Stimulated activated CD4-positive, alpha-beta T cell treated with anti-CD3 and anti-CD28 coated beads, Interleukin-4, amount 100 ng/mL, for 48 hours (primary cell): ENCODE measurements around the gene CAND2.
A peak's percentile ranks its signal among the peaks of the same experiment; 100 is the strongest.

Source experiments
- DNase-seq, 2 donors: peaks; one replicate each; pipeline ENCODE4 v3.0.0-alpha.2; 2020; ENCODE audit warnings: low read depth in 2 of 2

CAND2 gene

DNA sequence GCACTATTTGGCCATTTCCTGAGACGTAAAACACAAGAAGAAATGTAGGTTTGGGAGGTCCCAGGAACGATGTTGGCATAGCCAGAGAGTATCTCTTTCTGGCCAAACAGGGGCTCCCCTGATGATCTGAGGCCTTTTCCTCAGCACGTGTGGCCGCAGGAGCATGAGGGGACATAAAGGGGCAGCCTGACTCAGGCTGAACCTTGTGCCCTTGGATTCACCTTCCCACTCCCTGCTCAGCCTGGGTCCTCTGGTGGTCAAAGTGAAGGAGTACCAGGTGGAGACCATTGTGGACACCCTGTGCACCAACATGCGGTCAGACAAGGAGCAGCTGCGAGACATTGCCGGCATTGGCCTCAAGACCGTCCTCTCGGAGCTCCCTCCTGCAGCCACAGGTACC is 10.6 kb downstream of the CAND2 start:
- DNase-seq, result no peak

DNA sequence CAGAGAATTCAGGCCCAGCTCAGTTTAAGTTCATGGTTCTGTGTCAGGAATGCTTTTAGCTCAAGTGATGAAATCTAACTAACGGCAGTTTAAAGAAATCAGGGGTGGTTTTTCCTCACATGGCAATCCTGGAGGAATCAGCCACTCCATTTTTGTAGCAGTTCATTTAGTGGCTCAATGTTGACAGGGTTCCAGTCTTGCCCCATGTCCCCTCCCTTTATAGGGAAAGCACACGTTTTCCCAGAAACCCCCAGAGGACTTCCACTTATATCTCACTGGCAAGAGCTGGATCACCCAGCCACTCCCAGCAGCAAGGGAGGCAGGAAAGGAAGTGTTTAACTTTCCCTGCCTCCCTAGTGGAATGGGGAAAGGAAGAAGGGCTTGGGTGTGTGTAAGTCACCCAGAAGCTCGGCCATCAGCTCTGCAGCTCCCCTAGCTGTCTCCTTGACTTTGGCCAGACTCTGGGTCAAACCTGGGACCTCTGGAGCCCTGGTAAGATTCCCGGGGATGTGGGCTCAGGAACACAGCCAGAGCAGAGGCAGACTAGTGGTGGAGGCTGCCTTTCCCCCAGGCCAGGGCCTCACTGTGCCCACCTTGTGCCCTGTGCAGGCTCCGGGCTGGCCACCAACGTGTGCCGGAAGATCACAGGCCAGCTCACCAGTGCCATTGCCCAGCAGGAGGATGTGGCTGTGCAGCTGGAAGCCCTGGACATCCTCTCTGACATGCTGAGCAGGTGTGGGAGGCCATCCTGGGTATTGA is 11.3 kb downstream of the CAND2 start:
- DNase-seq, result no peak

DNA sequence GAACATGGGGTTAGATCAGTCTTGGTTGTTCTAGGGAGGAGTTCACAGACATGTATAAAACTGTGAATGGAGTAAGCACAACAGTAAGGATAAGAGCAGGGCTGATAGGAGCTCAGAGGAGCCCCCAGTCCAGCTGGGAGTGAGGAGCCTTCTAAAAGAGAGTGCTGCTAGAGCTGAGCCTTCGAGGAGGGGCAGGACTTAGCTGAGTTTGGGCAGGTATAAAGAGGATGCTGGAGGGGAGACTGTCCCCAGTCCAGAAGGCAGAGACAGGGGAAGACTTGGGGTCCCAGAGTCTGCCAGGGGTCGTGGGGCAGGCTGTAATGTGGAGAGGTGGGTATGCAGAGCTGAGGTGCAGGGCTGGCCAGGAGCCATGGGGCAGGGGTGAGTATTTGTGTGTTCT is 12.1 kb downstream of the CAND2 start:
- no peak for DNase-seq

DNA sequence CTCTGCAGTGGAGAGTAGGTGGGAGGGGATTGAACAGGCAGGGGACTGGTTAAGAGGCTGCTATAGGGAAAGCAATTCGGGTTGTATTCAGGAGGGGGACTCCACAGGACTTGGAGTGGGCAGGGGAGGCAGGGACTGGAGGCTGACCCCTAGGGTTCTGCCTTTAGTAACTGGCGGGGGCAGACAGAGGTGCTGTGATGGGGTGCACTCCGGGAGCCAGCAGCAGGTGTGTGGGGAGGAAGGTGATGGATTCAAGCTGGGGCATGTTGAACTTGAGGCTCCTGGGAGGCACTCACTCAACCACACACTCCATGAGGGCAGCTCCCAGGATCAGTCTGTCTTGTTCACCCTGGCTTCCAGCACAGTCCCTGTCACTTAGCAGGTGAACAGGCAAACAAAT is 12.5 kb downstream of the CAND2 start:
- no peak for DNase-seq

DNA sequence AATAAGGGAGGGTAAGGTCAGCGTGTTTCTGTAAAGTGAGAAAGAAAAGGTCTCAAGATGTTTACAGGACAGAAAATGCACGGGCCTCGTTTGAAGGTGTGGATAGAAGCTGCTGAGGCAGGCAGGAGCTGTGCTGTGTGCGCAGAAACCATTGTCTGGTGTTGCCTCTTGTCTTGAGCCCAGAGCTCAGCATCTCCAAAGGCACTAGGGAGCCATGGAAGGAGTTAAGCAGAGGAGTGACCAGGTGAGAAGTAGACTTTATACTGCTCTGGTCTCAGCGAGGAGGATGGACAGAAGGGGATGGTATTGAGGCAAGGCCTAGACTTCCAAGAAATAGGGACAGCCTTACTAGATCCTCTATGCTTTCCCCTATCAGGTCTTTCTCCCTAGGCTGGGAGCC is 13.0 kb downstream of the CAND2 start:
- DNase-seq, result no peak

DNA sequence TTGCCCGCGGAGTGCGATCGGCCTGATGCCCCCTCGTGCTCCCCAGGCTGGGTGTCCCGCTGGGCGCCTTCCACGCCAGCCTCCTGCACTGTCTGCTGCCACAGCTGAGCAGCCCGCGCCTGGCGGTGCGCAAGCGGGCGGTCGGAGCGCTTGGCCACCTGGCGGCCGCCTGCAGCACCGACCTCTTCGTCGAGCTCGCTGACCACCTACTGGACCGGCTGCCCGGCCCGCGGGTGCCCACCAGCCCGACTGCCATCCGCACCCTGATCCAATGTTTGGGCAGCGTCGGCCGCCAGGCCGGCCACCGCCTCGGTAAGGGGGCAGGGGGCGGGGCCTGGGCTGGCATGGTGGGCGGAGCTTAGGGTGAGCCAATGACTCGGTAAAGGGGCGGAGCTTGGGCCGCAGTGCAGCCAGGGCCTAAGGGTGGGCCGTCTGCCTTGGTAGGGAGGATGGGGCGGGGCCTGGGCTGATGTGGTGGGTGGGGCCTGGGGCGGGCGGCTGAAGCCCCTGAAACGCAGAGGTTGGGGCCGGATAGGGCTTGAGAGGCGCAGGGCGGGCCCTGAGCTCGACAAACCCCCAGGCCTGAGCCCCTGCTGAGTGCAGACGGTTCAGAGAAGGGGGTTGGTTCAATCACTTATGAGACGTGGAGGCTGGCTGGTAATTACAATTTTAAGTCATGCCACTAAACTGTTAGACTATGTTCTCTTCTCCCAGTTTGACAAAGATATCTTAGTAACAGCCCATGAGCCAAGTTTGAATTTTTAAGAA is 13.7 kb downstream of the CAND2 start:
- peak; percentile 91 to 92 for DNase-seq

DNA sequence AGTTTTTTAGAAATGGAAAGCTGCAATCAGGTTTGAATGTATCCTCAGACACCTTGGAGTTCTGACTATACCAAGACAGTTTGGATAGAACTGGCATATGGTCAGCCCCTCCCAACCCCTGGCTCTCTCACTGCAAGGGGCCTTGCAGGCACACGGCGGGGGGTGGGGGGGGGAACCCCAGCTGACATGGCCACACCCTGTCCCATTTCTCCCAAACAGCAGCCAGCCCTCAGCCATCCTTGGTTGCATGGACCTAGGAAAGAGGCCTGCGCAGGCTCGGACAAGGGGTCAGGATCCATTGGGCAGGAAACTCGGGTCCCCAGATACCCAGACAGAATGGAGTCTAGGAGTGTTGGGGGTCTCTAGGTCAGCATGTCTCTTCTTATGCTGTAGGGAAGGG is 14.5 kb downstream of the CAND2 start:
- no peak for DNase-seq

DNA sequence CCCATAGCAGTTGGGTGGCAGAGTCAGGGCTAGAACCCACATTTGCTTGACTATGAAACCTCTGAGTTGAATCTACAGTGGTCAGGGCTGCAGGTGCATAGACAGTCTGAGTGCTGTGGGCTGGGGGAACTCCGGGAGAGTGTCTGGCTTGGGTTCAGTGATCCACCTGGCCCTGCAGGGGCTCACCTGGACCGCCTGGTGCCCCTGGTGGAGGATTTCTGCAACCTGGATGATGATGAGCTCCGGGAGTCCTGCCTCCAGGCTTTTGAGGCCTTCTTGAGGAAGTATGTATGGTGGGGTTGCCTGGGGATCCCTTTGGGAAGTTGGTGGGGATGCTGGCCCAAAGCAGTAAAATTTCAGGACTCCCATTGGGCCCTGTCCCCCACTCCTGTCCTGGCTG is 16.3 kb downstream of the CAND2 start:
- no peak for DNase-seq

DNA sequence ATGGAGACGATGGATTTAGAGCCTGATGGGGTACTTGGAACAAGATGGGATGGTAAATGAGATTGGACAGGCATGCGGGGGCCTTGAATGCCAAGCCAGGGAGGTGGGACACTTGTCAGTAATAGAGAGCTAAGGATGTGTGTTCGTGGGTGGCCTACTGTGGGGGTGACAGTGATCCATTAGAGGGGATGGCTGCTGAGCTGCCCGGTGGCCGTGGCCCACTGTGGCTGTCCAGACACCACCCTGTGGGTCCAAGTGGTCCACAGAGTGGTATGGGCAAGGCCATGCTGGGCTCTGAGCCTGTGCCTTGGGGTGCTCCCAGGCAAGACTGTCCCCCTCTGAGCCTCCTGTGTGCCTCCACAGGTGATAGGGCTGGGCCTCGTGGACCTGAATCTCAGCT is 17.5 kb downstream of the CAND2 start:
- no peak for DNase-seq

DNA sequence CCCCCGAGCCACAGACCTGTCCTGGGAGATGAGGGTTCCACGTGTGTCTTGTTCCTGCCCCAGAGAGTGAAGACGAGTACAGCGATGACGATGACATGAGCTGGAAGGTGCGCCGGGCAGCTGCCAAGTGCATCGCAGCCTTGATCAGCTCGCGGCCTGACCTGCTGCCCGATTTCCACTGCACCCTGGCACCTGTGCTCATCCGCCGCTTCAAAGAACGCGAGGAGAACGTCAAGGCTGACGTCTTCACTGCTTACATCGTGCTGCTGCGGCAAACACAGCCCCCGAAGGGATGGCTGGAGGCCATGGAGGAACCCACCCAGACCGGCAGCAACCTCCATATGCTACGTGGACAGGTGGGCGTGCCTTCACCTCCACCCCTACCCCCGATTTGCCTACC is 18.6 kb downstream of the CAND2 start:
- DNase-seq, result no peak

DNA sequence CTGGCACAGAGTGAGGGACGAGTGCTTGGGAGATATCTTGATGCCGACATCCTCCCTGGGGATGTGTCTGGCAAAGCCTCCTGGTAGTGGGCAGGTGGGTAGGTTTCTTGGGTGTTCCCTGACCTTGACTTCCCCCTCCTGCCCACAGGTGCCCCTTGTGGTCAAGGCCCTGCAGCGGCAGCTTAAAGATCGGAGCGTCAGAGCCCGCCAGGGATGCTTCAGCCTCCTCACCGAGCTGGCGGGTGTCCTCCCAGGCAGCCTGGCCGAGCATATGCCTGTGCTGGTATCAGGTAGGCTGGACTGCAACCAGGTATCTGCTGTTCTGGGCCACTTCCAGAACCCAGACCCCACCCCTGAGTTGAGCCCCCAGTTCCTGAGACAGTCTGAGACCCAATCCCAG is 19.2 kb downstream of the CAND2 start:
- DNase-seq, result no peak

DNA sequence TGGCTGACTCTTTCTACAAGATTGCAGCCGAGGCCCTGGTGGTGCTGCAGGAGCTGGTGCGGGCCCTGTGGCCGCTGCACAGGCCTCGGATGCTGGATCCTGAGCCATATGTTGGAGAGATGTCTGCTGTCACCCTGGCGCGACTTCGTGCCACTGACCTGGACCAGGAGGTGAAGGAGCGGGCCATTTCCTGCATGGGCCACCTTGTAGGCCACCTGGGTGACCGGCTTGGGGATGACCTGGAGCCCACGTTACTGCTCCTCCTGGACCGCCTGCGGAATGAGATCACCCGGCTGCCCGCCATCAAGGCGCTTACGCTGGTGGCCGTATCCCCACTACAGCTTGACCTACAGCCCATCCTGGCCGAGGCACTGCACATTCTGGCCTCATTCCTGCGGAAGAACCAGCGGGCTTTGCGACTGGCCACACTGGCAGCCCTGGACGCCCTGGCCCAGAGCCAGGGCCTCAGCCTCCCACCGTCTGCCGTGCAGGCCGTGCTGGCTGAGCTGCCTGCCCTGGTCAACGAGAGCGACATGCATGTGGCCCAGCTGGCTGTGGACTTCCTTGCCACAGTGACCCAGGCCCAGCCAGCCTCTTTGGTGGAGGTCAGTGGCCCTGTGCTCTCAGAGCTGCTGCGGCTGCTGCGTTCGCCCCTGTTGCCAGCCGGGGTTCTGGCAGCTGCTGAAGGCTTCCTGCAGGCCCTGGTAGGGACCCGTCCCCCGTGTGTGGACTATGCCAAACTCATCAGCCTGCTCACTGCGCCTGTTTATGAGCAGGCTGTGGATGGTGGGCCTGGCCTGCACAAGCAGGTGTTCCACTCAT is 20.3 kb downstream of the CAND2 start:
- DNase-seq, result no peak

DNA sequence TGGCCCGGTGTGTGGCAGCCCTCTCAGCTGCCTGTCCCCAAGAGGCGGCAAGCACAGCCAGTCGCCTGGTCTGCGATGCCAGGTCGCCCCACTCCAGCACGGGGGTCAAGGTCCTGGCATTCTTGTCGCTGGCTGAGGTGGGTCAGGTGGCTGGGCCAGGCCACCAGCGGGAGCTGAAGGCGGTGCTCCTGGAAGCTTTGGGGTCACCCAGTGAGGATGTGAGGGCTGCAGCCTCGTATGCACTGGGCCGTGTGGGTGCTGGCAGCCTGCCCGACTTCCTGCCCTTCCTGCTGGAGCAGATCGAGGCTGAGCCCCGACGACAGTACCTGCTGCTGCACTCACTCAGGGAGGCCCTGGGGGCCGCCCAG is 20.8 kb downstream of the CAND2 start:
- no peak for DNase-seq

DNA sequence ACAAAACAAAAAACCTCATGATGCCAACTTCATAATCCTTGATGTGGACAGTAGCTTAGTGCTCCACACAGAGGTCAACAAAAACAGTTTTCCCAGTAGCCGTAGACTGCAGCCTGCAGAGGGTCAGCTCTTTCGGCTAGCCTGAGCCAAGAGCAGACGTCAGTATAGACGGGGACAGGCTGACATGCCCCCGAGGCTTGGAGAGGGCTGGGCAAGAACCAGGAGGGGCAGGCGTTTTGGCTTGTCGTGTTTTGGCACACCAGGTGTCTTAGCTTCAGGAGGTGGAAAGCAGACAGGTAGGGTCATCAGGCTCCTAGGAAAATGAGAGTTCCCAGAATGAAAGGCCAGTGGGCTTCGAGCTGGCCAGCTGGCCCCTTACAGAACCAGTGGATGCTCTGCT is 21.8 kb downstream of the CAND2 start:
- no peak for DNase-seq

DNA sequence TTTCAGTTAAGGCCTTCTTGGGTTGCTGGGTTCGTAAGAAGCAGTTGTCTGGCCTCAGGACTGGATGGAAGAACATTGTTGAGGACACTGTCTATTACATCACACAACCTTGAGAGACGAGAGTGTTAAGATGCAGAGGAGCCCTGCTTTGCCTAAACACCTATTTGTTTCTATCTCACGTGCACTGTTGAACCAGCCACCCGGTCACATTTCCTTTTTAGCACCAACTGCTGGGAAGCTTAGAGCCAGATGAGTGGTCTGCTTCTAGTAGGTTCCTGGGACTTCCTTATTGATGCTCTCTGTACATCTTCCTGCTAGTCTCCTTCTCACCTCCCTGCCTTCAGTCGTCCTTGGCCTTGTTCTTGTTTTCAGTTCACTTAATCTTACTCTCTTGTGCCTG is 22.3 kb downstream of the CAND2 start:
- DNase-seq, result no peak

DNA sequence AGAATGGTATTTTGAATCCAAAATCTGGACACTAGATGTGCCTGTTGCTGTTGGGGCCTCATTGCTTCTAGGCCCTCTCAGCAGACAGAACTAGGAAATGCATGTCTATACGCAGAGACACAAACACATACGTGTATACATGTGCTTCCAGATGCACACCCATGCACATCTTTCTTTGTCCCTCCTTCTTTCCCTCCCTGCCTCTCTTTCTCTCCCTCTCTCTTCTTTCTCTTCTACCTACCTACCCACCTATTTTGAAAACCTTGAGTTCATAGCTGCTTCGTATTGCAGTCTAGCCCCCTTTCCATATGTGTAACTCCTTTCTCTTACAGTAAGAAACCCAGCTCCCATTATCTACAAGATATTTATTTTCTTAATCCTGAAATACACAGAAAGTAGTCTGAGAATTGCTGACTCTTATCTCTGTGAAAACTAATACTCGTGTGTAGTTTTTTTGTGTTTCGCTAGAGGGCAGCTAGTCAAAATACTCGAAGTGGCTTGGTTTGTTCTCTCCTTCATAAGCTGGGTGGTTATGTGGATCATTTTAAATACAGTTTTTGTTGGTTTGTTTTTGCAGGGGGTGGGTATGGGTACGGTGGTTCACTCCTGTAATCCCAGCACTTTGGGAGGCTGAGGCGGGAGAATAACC is 26.4 kb downstream of the CAND2 start:
- DNase-seq, result no peak

DNA sequence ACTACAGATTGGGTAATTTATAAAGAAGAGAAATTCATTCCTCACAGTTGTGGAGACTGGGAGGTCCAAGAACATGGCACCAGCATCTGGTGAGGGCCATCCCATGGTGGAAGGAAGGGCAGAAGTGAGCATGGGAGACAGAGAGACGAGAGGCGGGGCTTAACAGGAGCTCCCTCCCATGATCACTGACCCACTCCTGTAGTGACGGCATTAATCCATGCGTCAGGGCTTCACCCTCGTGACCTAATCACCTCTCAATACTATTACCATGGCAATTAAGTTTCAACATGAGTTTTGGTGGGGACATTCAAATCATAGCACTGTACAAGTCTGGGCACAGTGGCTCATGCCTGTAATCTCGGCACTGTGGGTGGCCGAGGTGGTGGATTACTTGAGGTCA is 27.8 kb downstream of the CAND2 start:
- no peak for DNase-seq

DNA sequence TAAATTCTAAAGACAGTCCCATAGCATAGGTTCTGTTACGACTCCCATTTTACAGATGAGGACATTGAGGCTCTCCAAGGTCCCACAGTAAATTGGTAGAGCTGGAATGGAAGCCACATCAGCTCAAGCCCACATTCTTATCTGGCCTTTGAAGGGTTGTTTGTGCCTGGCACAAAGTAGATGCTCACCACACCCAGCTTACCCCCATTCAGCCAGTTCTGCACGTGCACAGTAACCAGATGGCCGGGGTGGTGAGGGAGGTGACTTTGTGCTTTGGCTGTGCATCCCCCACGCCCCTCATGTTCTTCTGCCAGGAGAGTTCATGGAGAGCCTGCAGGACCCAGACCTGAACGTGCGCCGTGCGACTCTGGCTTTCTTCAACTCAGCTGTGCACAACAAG is 28.7 kb downstream of the CAND2 start:
- no peak for DNase-seq

DNA sequence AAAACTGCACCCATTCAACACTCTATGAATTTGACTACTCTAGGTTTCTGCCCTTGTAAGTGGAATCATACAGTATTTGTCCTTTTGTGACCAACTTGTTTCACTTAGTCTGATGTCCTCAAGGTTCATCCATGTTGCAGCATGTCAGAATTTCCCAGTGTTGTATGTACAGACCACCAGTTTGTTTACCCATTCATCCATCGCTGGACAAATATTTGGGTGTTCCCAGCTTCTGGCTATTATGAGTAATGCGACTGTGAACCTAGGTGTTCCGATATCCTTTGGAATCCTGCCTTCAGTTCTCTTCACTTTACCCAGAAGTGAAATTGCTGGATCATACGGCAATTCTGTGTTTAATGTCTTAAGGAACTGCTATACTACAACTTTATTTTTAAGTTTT is 32.3 kb downstream of the CAND2 start:
- no peak for DNase-seq

DNA sequence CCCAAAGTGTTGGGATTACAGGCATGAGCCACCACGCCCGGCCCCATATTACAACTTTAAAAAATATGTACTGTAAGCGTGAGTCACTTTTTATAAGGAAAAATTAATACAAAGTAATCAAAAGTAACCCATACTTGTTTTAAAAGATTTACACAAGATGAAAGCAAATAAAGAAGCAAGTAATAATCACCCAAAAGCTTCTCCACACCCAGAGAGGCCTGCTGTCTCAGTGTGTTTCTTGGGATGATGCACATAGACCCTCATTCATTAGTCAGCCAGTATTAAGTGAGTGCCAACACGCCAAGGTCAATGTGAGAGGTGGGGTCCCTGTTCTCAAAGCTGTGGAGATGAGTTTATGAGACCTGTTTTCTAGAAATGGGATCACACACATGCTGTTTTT is 32.9 kb downstream of the CAND2 start:
- no peak for DNase-seq

DNA sequence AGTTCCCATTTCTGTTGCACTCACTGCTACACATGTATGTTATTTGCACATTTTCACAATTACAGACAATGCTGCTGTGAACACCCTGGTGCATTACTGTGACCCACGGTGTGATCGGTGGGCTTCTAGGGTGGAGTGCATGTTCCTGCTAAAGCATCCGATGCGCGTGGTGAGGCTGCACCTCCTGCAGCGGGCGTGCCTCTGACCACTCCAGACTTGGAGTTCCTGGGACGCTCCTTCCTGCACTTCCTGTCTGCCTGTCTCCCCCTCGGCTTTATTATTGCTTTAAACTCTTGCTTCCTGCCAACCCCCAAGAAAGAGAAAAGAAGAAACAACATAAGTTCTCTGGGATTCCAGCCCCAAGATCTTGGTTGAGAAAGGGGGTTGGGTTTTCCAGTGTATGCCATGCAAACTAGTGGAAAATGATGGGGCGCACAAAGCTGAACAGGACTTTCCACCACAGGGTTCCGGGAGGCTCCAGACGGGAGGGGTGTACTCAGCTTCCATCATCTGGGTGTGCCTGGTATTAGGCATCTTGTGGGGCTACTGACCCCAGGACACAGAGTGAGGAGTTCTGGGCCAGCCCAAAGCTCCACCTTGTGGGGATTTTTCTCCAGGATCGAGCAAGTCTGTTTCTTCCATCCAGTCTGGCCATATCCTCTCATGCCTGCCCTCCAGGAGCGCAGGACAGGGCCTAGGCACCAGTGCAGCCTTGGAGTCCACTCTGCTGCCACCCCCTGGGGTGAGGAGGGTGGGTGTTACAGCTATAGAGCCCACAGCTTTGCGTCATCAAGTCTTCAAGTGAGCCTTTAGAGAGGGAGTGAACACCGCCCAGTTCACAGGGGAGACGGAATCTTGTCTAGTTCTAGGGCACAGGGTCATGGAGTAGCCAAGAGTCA is 33.7 kb downstream of the CAND2 start:
- DNase-seq, result no peak
